SH-SY5Y (cell line): ENCODE data around the gene PLEKHA7.

Experiments used
- GATA2 ChIP-seq: IDR thresholded peaks from 2 replicates; pipeline ENCODE4 v1.6.1; 2011; ENCODE audit warnings: mild to moderate bottlenecking, low read depth, low read length
- GATA3 ChIP-seq: IDR thresholded peaks from 2 replicates; pipeline ENCODE4 v1.6.1; 2011; ENCODE audit warnings: low read depth, mild to moderate bottlenecking, low read length, moderate library complexity

Gene PLEKHA7

DNA sequence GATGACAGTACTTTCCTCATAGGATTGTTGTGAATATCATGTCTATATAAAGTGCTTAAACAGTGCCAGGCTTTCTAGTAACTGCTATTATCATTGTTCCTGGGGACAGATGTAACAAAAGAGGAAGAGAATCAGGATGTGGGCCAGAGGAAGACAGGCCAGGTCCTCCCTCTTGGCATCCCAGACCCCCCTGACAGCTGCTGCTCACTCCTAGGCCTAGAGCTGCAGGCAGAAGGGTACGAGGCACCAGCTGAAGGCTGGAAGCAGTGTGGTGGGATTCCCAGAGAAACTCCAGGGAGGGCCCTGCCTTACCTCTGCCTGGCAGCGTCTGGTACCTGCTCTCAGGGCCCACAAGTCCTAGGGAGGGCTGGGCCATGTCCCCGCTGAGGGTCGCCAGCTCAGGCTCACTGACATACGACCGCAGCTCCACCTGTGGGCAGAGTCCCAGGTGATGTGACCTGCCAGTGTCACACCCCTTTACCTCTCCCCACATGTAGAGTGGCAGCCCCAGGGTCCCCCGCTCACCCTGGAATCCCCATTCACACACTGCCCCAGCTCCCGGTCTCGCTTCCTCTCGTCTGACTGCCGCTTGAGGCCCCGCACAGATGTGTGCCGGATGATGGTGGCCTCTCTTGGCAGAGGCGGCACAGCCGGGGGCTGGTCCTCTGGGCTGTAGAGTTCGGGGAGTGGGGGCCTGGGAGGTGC, 223.6 kb downstream of the PLEKHA7 start:
- TF ChIP-seq GATA3 (no peak), GATA2 (no peak)

DNA sequence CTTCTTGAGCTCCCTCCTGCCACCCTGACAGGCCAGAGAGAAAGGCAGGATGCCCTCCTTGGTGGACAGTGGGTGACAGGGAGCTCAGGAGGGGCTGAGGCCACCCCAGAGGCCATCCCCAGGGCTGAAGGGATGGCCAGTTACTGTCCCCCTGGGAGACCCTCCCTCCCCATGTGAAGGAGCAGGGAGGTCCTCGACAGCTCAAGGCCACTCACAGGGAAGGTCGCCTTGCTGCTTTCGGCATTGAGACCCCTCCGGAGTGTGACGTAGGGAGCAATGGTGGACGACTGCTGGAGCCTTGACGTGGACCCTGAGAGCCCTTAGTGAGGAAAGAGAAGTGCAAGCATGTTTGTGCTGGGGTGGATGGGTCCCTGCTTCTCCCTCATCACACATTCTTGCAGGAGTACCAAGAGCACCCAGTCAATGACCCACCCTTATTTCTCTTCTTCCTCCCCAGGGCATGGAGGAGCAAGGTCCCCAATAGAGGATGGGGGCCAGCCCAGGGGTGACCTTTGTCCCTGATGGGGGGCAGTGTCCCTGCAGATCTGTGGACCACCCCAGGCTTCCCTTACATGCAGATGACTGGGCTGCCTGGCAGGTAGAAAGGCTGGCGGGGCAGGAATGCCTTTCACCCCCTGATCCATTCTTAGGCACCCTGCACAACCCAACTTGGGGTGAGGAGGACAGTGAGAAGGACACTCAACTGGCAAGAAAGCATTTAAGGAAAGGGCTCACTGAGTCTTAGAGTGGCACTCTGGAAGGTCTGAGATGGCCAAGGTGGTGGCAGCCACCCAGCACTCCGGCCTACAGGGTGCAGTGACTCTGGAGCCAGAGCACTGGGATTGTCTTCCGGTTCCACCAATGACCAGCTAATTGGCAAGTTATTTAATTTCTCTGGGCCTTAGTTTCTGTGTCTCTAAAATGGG, 224.4 kb downstream of the PLEKHA7 start:
- TF ChIP-seq GATA2 (no peak), GATA3 (no peak)

DNA sequence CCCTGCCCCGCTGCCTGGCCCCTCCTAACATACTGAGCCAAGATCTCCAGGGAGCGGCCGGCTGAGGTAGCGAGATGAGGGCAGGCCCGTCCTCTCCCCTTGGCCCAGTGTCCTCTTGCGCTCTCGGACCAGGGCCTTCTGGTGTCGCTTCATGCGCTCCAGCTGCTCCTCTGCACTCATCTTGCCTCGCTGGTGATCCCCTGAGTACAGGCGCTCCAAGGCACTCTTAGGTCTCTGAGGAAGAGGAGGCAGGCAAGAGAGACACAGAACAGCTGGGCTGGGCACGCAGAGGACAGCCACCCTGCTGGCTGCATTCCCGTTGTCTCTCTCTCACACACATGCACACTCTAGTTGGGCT, 225.2 kb downstream of the PLEKHA7 start:
- TF ChIP-seq GATA2 (no peak), GATA3 (no peak)

DNA sequence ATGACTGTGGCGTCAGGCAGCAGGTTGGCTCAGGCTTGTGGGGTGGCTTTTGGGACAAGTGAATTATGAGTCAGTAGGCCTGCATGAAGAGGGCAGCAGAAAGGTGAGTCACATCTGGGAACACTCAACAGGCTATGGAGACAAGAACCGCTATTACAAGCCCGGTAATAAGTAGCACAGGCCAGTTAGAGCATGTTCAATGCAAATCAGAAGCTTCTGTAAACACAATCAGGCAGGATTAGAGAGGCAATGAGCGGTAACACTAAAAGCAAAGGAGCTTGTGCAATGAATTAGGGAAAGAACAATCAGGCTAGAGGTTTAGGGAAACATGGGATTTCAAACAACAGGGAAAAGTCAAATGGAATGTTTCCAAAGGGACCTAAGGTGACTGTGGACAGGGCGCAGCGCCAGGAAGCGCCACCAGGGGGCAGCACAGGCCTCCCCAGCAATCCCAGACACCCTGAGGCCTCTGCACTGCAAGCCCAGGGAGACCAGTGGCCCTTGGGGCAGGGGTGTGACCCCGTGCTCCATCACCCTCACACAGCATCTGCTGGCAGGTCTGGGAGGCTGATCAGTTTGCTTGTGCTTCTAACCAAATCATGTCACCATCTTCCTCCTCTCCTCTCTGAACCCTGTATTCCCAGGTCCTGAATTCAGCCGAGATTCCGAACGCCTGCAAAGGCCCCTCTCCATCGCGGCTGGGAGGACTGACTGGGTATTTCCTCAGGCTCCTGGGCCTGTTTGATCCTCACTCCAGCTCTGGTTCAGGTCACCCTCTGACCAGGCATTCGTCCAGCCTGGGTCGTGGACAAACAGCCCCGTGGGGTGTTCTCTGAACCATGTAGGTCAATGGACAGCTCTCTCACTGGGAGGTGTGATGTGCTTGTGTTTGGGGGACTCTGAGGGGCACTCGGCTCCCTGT, 225.8 kb downstream of the PLEKHA7 start:
- TF ChIP-seq GATA3 (no peak), GATA2 (no peak)

DNA sequence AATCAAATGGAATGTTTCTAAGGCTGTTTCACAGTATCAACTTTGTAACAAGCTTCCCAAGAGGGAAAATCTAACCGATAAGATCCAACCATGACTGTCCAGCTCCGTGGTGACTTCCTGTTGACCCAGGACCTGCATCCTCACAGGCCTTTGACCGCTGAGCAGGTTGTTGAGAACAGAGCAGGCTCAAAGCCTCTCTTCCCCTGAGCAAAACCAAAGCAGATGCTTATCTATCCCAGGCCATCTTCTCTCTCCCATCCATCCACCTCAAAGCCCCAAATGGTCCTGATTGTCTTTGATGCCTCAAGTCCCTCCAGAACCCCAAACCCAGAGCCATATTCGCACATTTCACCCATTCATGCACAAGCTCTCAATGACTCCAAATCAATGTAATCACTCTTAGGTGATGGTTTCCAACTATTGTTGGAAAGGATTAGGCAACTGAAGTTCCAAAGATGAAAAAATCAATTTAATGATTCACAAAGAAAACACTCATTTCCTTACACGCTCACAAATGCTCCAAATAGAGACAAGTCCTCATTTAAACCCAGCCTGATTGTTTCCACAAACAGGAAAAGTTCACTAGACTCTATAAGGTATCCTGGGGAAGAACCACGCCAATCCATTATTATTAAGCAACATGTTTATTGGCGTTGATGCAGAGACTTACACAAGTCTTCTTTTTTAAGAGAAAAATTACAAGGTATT, 227.0 kb downstream of the PLEKHA7 start:
- TF ChIP-seq GATA2 (no peak), GATA3 (no peak)

DNA sequence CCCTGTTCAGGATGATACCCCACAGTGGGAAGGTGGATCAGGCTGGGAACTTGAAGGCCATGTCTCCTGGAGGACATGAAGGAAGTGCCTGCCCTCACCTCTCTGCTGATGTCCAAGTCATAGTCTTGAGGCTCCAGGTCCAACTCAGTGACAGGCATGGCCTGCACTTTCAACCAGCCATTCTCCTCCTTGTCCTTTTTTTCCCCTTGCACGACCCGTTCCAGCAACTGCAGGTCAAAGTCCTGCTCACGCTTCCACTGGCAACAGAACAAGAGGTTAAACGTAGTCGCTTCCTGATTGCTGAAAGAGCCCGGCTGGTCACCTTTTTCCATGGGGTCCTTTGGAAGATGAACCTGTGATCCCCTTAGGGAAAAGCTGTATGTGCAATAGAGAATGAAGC, 228.1 kb downstream of the PLEKHA7 start:
- TF ChIP-seq GATA2 (no peak), GATA3 (no peak)

DNA sequence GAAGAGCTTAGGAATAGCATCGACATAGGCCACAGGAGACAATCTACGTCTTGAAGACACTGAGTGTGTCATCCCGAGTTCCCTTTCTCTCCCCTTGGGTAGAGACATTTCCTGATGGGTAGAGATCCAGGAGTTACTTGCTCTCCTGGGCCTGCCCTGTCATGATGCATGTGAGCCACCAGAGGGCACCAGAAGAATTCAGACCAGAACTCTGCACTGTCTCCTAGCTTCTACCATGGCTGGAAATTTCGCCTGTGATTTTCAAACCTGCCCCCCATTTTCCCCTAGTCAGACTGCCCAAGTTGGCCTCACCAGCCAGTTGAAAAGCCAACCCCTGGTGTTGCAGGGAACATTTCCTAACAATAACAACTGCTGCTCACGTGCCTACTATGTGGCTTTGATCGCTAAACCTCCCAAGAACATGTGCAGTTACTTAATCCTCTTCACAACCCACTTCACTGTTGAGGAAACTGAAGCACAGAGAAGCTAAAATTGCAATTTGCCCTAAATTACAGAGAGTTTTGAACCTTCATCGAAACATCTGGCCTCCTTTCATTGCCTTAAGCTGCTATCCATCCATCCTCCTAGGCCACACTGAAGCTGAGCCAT, 228.6 kb downstream of the PLEKHA7 start:
- TF ChIP-seq GATA3 (no peak), GATA2 (no peak)

DNA sequence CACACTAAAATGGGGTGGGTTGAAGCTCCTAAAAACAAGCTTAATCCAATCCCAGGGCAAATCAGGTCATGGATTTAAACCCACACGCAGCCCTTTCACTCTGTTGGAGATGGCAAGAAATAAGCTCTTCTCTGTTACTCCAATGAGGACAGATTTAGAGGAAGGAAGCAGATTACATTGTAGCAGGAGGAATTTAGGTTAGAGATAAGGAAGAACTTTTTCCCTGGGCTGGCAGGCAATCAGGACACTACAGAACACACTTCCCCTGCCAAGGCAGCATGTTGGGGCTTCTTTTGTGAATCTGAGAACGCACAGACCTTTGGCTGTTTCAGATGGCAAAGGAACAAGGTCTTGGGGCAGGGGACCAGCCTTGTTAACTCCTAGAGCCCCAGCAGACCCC, 229.5 kb downstream of the PLEKHA7 start:
- TF ChIP-seq GATA3, result no peak
- TF ChIP-seq GATA2, result no peak

DNA sequence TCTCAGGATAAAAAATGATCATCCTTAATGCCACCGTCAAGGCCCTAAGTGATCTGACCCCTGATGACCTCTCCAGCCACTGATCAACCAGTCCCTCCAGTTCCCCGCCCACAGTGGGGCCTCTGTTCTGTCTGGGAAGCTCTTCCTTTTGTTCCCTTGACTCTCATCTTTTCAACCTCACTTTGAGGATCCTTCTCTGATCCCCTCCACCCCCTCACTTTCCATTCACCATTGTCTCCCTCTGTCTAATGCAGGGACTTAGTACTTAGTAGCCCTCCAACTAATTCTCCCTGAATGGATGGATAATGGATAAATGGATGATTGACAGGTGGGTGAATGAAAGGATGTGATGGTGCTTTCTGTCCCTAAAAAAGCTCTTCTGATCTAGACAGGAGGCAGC, 230.1 kb downstream of the PLEKHA7 start:
- no peak for TF ChIP-seq GATA2
- TF ChIP-seq GATA3, result no peak

DNA sequence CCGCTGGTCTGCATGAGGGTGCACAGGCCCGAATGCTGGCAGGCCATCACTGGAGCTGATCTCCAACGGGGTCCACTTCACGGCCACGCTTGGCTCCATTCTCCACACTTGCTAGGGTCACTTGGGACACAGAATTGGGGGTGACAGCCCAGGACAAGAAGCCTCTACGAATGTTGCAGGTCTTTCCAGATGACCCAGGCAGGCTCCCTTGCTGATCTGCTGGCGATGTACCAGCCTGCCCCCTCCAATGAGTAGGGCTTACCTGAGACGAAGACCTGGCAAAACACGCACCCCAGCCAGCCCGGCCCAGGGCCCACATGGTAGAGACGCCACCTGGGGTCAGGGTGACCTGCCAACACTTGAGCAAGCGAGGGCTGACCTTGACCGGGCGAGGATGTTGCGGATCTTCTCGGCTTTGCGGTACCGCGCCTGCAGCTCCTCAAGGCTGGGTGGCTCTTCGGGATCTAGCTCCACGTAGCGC, 230.9 kb downstream of the PLEKHA7 start:
- TF ChIP-seq GATA2, result no peak
- TF ChIP-seq GATA3, result no peak

DNA sequence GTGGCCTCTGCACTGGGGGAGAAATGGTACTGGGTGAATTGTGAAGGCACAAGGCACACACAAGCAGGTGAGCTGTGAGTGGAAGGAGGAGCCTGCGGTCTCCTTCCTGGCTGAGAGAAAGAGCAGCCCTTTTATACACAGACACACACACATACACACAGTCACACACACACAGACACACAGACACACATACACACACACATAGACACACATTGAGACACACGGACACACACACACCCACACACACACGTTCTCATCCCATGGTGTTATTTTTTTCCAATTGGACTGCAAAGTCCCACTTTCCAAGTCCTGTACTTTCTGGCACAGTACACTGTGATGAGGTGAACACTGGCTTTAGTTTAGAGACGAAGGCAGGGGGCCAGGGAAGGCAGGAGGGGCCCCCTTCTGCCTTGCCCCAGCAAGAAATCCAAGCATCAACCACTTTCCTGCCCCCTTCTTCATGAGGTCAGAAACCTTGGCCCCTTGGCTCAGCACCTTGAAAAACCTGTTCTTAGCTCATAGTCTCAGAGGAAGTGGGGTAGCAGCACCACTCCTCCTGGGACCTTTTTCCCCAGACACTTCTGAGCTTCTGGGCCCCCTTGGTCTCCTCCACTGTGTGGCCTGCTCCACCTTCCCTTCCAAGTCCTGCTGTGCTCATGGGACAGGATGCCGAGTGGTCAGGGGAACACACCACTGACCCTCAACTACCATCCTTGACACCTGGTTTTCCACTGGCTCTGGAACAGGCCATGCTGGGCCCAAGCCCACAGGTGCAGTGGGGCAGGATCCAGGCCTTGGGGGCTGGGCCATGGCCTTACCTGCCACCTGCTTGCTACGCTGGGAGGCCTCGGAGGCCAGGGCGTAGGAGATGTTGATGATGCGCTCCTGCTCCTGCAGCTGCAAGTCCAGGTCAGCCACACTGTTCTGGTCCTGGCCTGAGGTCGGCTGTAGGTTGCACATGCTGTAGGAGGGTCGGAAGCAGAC, 232.0 kb downstream of the PLEKHA7 start:
- TF ChIP-seq GATA2 (no peak), GATA3 (no peak)
